ENCODE measurements around the gene PWWP2A. TPM values are rescaled to one million over a fixed set of nuclear protein-coding genes. Genes with fewer than 3 reads are reported as not detected.

Gene PWWP2A
- total and polyA plus RNA-seq, 9 donors, result 7.6 to 48.5 (median 25.2) TPM

GRCh38 chr5:160082614-160083500 lies 36.4 kb downstream of the PWWP2A start:
- peaks cover 2% of the 10 kb centered on the region for H3K4me1 ChIP-seq (ENCODE audit: insufficient read depth)
- H3K27me3 ChIP-seq, result no peaks in the 10 kb centered on the region
- 46 to 50% (median 47%) methylated on average over 9 of the region's 9 CpGs for WGBS, 3 donors
- H3K36me3 ChIP-seq, result no peaks in the 10 kb centered on the region
- TF ChIP-seq CTCF (IDR thresholded peaks at IDR 0.05) (no peak), POLR2A (IDR thresholded peaks at IDR 0.05) (no peak), EP300 (IDR thresholded peaks at IDR 0.05) (no peak)
- intact Hi-C loops (cut with DNase I), result no loop called here
- no peak for DNase-seq
- H3K4me3 ChIP-seq, result no peak overlapping the region
- no peak overlapping the region for H3K27ac ChIP-seq
- no peaks in the 10 kb centered on the region for H3K9me3 ChIP-seq

GRCh38 chr5:160081495-160081894 lies 37.8 kb downstream of the PWWP2A start:
- no peaks in the 10 kb centered on the region for H3K9me3 ChIP-seq
- H3K27ac ChIP-seq, result no peak overlapping the region
- no peak for DNase-seq
- no peak for TF ChIP-seq CTCF (IDR thresholded peaks at IDR 0.05)
- TF ChIP-seq EP300 (IDR thresholded peaks at IDR 0.05), result no peak
- no peak for TF ChIP-seq POLR2A (IDR thresholded peaks at IDR 0.05)
- H3K4me3 ChIP-seq, result no peak overlapping the region
- H3K27me3 ChIP-seq, result no peaks in the 10 kb centered on the region
- H3K4me1 ChIP-seq (ENCODE audit: insufficient read depth), result peaks cover 2% of the 10 kb centered on the region
- 76 to 79% (median 77%) methylated on average over 3 of the region's 3 CpGs for WGBS, 3 donors
- no peaks in the 10 kb centered on the region for H3K36me3 ChIP-seq
- intact Hi-C loops (cut with DNase I), result no loop called here

- intact Hi-C loops (cut with DNase I), result no loop called here
- Histone ChIP-seq H3K4me1 (ENCODE audit: insufficient read depth) (peaks cover 2% of the 10 kb centered on the region), H3K9me3 (no peaks in the 10 kb centered on the region), H3K27me3 (no peaks in the 10 kb centered on the region), H3K36me3 (no peaks in the 10 kb centered on the region), H3K27ac (no peak overlapping the region), H3K4me3 (no peak overlapping the region)
- DNase-seq, result no peak
- WGBS, 3 donors, result 95 to 97% (median 96%) methylated on average over 2 of the region's 2 CpGs
- TF ChIP-seq CTCF (IDR thresholded peaks at IDR 0.05) (no peak), POLR2A (IDR thresholded peaks at IDR 0.05) (no peak), EP300 (IDR thresholded peaks at IDR 0.05) (no peak)
These were observed 39.5 kb downstream of the PWWP2A start for GRCh38 chr5:160079753-160080152.

- H3K4me3 ChIP-seq, result no peak overlapping the region
- no peak for TF ChIP-seq CTCF (IDR thresholded peaks at IDR 0.05)
- TF ChIP-seq POLR2A (IDR thresholded peaks at IDR 0.05), result no peak
- TF ChIP-seq EP300 (IDR thresholded peaks at IDR 0.05), result no peak
- H3K36me3 ChIP-seq, result no peaks in the 10 kb centered on the region
- 82 to 86% (median 84%) methylated on average over 2 of the region's 2 CpGs for WGBS, 3 donors
- H3K27me3 ChIP-seq, result no peaks in the 10 kb centered on the region
- no peaks in the 10 kb centered on the region for H3K9me3 ChIP-seq
- intact Hi-C loops (cut with DNase I), result no loop called here
- H3K4me1 ChIP-seq (ENCODE audit: insufficient read depth), result no peaks in the 10 kb centered on the region
- DNase-seq, result no peak
- H3K27ac ChIP-seq, result no peak overlapping the region
These were observed 42.3 kb downstream of the PWWP2A start for GRCh38 chr5:160076997-160077396.

Data from ovary (tissue), 9 donors.